Ishikawa (cell line): Measurements from ENCODE around the gene COL18A1.

Experiments
- CEBPB ChIP-seq: IDR thresholded peaks from 2 replicates; pipeline ENCODE4 v1.6.1; 2012
- CREB1 ChIP-seq: IDR thresholded peaks from 2 replicates; pipeline ENCODE4 v1.6.1; 2012; ENCODE audit warnings: low read depth
- EGR1 ChIP-seq: IDR thresholded peaks from 2 replicates; pipeline ENCODE4 v1.6.1; 2012
- EP300 ChIP-seq: IDR thresholded peaks from 2 replicates; pipeline ENCODE4 v1.6.1; 2012; ENCODE audit warnings: borderline replicate concordance
- FOXM1 ChIP-seq: IDR thresholded peaks from 2 replicates; pipeline ENCODE4 v1.6.1; 2012; ENCODE audit warnings: low read depth, borderline replicate concordance
- MAX ChIP-seq: IDR thresholded peaks from 2 replicates; pipeline ENCODE4 v1.6.1; 2012
- NFIC ChIP-seq: IDR thresholded peaks from 2 replicates; pipeline ENCODE4 v1.6.1; 2012
- RAD21 ChIP-seq: IDR thresholded peaks from 2 replicates; pipeline ENCODE4 v1.6.1; 2012; ENCODE audit warnings: low read depth
- TAF1 ChIP-seq: IDR thresholded peaks from 2 replicates; pipeline ENCODE4 v1.6.1; 2012; ENCODE audit warnings: low read depth, mild to moderate bottlenecking
- TCF12 ChIP-seq: IDR thresholded peaks from 2 replicates; pipeline ENCODE4 v1.6.1; 2012; ENCODE audit warnings: low read depth
- TEAD4 ChIP-seq: IDR thresholded peaks from 2 replicates; pipeline ENCODE4 v1.6.1; 2012
- USF1 ChIP-seq: IDR thresholded peaks from 2 replicates; pipeline ENCODE4 v1.6.1; 2012
- YY1 ChIP-seq: IDR thresholded peaks from 2 replicates; pipeline ENCODE4 v1.6.1; 2012; ENCODE audit warnings: low read depth
- ZBTB7A ChIP-seq: IDR thresholded peaks from 2 replicates; pipeline ENCODE4 v1.6.1; 2012; ENCODE audit warnings: low read depth
- TF ChIP-seq, protein P1 (sequence below): IDR thresholded peaks from 2 replicates; pipeline ENCODE4 v1.6.1; 2012; ENCODE audit warnings: low read depth, mild to moderate bottlenecking

COL18A1 gene

DNA sequence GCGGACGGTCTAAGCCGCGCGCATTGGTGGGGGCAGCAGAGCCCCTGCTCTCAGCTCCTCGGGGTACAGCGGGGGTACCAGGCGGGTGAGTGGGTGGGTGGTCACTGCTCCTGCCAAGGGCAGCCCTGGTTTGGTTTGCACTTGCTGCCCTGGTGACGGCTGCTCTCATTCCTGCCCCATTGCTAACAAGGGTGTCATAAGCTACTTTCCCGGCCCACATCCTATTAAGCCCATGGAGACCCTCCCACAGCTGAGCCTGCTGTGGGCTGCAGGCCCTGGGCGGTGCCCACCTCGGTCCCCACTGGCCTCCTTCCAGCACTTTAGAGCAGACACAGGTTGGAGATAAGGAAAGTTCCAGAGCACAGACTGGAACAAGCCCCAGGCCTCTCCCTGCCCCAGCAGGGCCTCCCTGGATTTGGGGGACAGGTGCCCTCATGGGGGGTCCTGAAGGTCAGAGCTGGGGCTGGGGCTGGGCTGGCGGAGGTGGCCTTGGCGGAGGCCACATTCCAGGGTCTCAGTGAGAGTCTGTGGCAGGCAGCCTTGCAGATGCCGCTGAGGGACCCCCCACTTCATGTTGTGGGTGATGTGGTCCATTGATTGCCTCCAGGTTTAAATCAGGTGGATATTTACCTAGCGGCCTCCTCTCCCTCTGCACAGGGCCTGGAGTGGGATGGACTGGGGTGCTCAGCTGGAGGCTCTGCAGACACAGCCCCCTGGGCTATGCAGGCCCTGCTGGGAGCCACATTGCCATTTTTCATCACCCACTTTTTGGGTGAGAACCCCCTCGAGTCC lies 27.0 kb downstream of the COL18A1 start:
- TF ChIP-seq MAX (no peak), EGR1 (no peak), CREB1 (no peak)

DNA sequence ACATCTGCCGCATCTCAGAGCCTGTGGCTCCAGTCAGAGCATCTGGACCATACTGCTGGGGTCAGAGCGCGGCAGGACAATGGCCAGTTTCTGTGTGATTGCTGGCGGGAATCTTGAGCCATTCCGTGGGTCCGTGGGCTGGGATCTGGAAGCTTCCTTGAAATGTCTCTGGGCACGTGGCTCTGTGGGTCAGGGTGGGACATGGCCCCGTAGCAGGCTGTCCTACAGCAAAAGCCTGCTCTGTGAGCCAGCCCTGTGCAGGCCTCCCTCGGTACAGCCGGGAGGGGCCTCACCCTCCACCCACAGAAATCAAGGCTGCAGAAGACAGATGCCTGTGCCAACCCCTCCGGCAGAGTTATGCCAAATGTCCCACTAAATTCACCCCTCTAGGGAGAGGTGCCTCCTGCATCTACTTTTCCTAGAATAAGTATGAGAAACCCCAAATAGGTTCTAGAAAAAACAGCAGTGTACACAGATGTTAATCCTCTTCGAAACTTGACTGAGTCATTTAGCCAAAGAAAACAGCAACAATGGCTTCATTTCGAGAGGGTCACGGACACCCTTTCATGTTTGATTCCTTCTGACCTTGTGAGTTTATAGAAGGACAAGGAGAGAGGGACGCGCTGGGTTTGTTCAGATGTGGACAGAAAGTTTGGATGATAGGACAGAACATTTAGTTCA lies 27.8 kb downstream of the COL18A1 start:
- TF ChIP-seq, protein P1, sequence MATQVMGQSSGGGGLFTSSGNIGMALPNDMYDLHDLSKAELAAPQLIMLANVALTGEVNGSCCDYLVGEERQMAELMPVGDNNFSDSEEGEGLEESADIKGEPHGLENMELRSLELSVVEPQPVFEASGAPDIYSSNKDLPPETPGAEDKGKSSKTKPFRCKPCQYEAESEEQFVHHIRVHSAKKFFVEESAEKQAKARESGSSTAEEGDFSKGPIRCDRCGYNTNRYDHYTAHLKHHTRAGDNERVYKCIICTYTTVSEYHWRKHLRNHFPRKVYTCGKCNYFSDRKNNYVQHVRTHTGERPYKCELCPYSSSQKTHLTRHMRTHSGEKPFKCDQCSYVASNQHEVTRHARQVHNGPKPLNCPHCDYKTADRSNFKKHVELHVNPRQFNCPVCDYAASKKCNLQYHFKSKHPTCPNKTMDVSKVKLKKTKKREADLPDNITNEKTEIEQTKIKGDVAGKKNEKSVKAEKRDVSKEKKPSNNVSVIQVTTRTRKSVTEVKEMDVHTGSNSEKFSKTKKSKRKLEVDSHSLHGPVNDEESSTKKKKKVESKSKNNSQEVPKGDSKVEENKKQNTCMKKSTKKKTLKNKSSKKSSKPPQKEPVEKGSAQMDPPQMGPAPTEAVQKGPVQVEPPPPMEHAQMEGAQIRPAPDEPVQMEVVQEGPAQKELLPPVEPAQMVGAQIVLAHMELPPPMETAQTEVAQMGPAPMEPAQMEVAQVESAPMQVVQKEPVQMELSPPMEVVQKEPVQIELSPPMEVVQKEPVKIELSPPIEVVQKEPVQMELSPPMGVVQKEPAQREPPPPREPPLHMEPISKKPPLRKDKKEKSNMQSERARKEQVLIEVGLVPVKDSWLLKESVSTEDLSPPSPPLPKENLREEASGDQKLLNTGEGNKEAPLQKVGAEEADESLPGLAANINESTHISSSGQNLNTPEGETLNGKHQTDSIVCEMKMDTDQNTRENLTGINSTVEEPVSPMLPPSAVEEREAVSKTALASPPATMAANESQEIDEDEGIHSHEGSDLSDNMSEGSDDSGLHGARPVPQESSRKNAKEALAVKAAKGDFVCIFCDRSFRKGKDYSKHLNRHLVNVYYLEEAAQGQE = no peak
- TF ChIP-seq EGR1 = no peak
- TF ChIP-seq MAX = no peak
- no peak for TF ChIP-seq TCF12
- no peak for TF ChIP-seq NFIC
- TF ChIP-seq USF1 = no peak
- TF ChIP-seq CREB1 = no peak
- no peak for TF ChIP-seq CEBPB
- TF ChIP-seq FOXM1 = no peak
- TF ChIP-seq ZBTB7A = no peak
- no peak for TF ChIP-seq TEAD4
- TF ChIP-seq YY1 = no peak

- TF ChIP-seq EGR1 (no peak), TAF1 (no peak), TCF12 (no peak), USF1 (no peak), TEAD4 (no peak), MAX (no peak), FOXM1 (no peak), CEBPB (no peak), YY1 (no peak), NFIC (no peak), CREB1 (no peak), ZBTB7A (no peak), EP300 (no peak), RAD21 (no peak)
- TF ChIP-seq, protein P1 = no peak
Measured at GRCh38 chr21:45433301-45433700, 28.3 kb downstream of the COL18A1 start.

GRCh38 chr21:45433911-45434644 lies 29.1 kb downstream of the COL18A1 start:
- TF ChIP-seq MAX = no peak
- TF ChIP-seq TCF12 = peak; percentile 72
- TF ChIP-seq CEBPB = no peak

- TF ChIP-seq, protein P1 = no peak
- TF ChIP-seq ZBTB7A (peak; percentile 42; the same call in 1 of the 2 replicates), EP300 (no peak)
Measured at GRCh38 chr21:45434645-45435217, 29.8 kb downstream of the COL18A1 start.
